Left ventricle myocardium inferior (tissue), 1 donor: ENCODE measurements around the gene TEAD2. TPM values are rescaled to one million over a fixed set of nuclear protein-coding genes. Genes with fewer than 3 reads are reported as not detected.
"Not testable (repeated sequence)": the region's sequence is repeated elsewhere in the genome, so short reads cannot be mapped to it uniquely, and the experiment has no call there.

Source experiments
- DNase-seq: peaks from one replicate; pipeline ENCODE4 v3.0.0-alpha.2; 2020
- H3K27ac ChIP-seq: fragments of 200-600 bp; replicated peaks from 2 replicates; pipeline ENCODE4 v1.8.0; 2021
- H3K27me3 ChIP-seq: fragments of 200-600 bp; 2 replicates; pipeline ENCODE4 v1.8.0; 2021; ENCODE audit warnings: low read depth
- H3K36me3 ChIP-seq: fragments of 200-600 bp; 2 replicates; pipeline ENCODE4 v1.8.0; 2021
- H3K4me1 ChIP-seq: fragments of 200-600 bp; 2 replicates; pipeline ENCODE4 v1.8.0; 2021
- H3K4me3 ChIP-seq: fragments of 200-600 bp; 2 replicates; pipeline ENCODE4 v1.8.0; 2021; ENCODE audit warnings: mild to moderate bottlenecking, moderate library complexity
- H3K9me3 ChIP-seq: fragments of 200-600 bp; replicated peaks from 2 replicates; pipeline ENCODE4 v1.8.0; 2021
- CTCF ChIP-seq: fragments of 200-600 bp; IDR thresholded peaks from 2 replicates; pipeline ENCODE4 v1.8.0; 2021; ENCODE audit warnings: antibody characterized with exemption, mild to moderate bottlenecking, borderline replicate concordance
- intact Hi-C: fragments of 100-400 bp; cut with micrococcal nuclease; formaldehyde crosslinking; loops from one replicate; pipeline ENCODE4 v1.11.0; 2022
- total RNA-seq: library from RNA; stranded (reverse); fragmentation: NEBNext Ultra II Directional; extraction: Animal tissue kit (Norgen Biotek cat#: 25700); gene quantifications from one replicate; pipeline ENCODE4 v1.2.1, GENCODE V29; 2021
- donor health status: DM: no; HTN: yes; CAD: no; lungs with severe emphysema.

TEAD2 gene
- total RNA-seq, 1 donor from 2014 or later, result 44.1 TPM

- H3K36me3 ChIP-seq, result no peaks in the 10 kb centered on the region
- DNase-seq, result no peak
- peaks cover 18% of the 10 kb centered on the region for H3K4me1 ChIP-seq
- no peak for TF ChIP-seq CTCF
- no peaks in the 10 kb centered on the region for H3K9me3 ChIP-seq
- H3K27ac ChIP-seq, result no peak within 1 kb of the TSS
- H3K4me3 ChIP-seq, result peak within 1 kb of the TSS; percentile 48
- no peaks in the 10 kb centered on the region for H3K27me3 ChIP-seq
- intact Hi-C loops, result no loop called here
Measured at GRCh38 chr19:49335071-49335783, 27.0 kb downstream of the TEAD2 start, which contains the start of gene CD37. CD37 (plus strand) TSS chr19:49335406; CDS start chr19:49335541, 135 bp downstream.

GRCh38 chr19:49333811-49334288 lies 28.4 kb downstream of the TEAD2 start:
- DNase-seq, result no peak

GRCh38 chr19:49333418-49333805 lies 28.8 kb downstream of the TEAD2 start:
- no peak for TF ChIP-seq CTCF
- H3K27me3 ChIP-seq, result no peaks in the 10 kb centered on the region
- intact Hi-C loops, result no loop called here
- H3K36me3 ChIP-seq, result no peaks in the 10 kb centered on the region
- H3K27ac ChIP-seq, result no peak overlapping the region
- H3K4me3 ChIP-seq, result no peak overlapping the region
- DNase-seq, result no peak
- H3K9me3 ChIP-seq, result no peaks in the 10 kb centered on the region
- peaks cover under 1% of the 10 kb centered on the region for H3K4me1 ChIP-seq

More at GRCh38 chr19:49333811-49334288, 28.4 kb downstream of the TEAD2 start:
- no peaks in the 10 kb centered on the region for H3K27me3 ChIP-seq
- intact Hi-C loops, result no loop called here
- H3K9me3 ChIP-seq, result no peaks in the 10 kb centered on the region
- H3K36me3 ChIP-seq, result no peaks in the 10 kb centered on the region
- peaks cover 5% of the 10 kb centered on the region for H3K4me1 ChIP-seq
- TF ChIP-seq CTCF, result no peak
- H3K27ac ChIP-seq, result no peak overlapping the region
- H3K4me3 ChIP-seq, result no peak overlapping the region

GRCh38 chr19:49332691-49333417 lies 29.4 kb downstream of the TEAD2 start:
- intact Hi-C loops, result not testable (repeated sequence)

GRCh38 chr19:49331616-49332055 lies 30.6 kb downstream of the TEAD2 start:
- H3K27ac ChIP-seq, result no peak overlapping the region
- H3K9me3 ChIP-seq, result no peaks in the 10 kb centered on the region
- H3K27me3 ChIP-seq, result no peaks in the 10 kb centered on the region
- H3K4me1 ChIP-seq, result no peaks in the 10 kb centered on the region
- TF ChIP-seq CTCF, result no peak
- no peaks in the 10 kb centered on the region for H3K36me3 ChIP-seq
- DNase-seq, result no peak
- intact Hi-C loops, result no loop called here
- H3K4me3 ChIP-seq, result peak overlapping the region; percentile 12

More at GRCh38 chr19:49332691-49333417, 29.4 kb downstream of the TEAD2 start:
- not testable (repeated sequence) for H3K4me3 ChIP-seq, H3K27me3 ChIP-seq, H3K36me3 ChIP-seq, DNase-seq, H3K9me3 ChIP-seq, H3K4me1 ChIP-seq, H3K27ac ChIP-seq

DNA sequence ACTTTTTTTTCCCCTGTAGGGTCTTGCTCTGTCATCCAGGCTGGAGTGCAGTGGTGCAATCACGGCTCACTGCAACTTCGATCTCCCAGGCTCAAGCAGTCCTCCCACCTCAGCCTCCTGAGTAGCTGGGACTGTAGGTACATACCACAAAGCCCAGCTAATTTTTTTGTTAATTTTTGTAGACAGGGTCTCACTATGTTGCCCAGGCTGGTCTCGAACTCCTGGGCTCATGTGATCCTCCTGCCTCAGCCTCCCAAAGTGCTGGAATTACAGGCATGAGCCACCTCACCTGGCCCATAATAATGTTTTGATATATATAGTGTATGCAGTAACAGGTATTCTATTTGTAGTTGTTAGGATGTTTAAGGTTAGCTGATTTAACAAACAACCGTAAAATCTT lies 31.0 kb downstream of the TEAD2 start:
- peak overlapping the region; percentile 12 for H3K4me3 ChIP-seq
- intact Hi-C loops, result not testable (repeated sequence)

More for the DNA sequence above, 31.0 kb downstream of the TEAD2 start:
- not testable (repeated sequence) for H3K4me1 ChIP-seq, H3K36me3 ChIP-seq, H3K27ac ChIP-seq, DNase-seq, H3K9me3 ChIP-seq, H3K27me3 ChIP-seq
